ENCODE data around the gene CFAP58. TPM values are rescaled to one million over a fixed set of nuclear protein-coding genes. Genes with fewer than 3 reads are reported as not detected.
"Not testable (repeated sequence)": the region's sequence is repeated elsewhere in the genome, so short reads cannot be mapped to it uniquely, and the experiment has no call there.

CFAP58 gene
- total RNA-seq, 1 experiment from 2014 or later, result 0.26 TPM

- not testable (repeated sequence) for H3K36me3 ChIP-seq (ENCODE audit: insufficient read depth, low read length); H3K27me3 ChIP-seq (ENCODE audit: low read length); H3K4me2 ChIP-seq (ENCODE audit: low read depth, low read length, poor library complexity, severe bottlenecking); H3K9ac ChIP-seq (ENCODE audit: low read length); H3K9me2 ChIP-seq (replicated peaks; ENCODE audit: insufficient read depth, low read length); H3K4me3 ChIP-seq (ENCODE audit: low read length); H3K4me1 ChIP-seq (ENCODE audit: low read length); H2AFZ ChIP-seq (ENCODE audit: low read length); H3K27ac ChIP-seq (ENCODE audit: low read length); H3K79me2 ChIP-seq (ENCODE audit: low read length); H4K20me1 ChIP-seq (ENCODE audit: insufficient read depth, low read depth, low read length); DNase-seq; H3K9me3 ChIP-seq (ENCODE audit: low read length)
Observed at GRCh38 chr10:104465575-104465974, 111.9 kb downstream of the CFAP58 start.

- not testable (repeated sequence) for H4K20me1 ChIP-seq (ENCODE audit: insufficient read depth, low read depth, low read length); H3K9ac ChIP-seq (ENCODE audit: low read length); H3K27me3 ChIP-seq (ENCODE audit: low read length); H3K4me1 ChIP-seq (ENCODE audit: low read length); H3K4me3 ChIP-seq (ENCODE audit: low read length); H3K9me3 ChIP-seq (ENCODE audit: low read length); H3K79me2 ChIP-seq (ENCODE audit: low read length); DNase-seq; H2AFZ ChIP-seq (ENCODE audit: low read length); H3K9me2 ChIP-seq (replicated peaks; ENCODE audit: insufficient read depth, low read length); H3K36me3 ChIP-seq (ENCODE audit: insufficient read depth, low read length); H3K27ac ChIP-seq (ENCODE audit: low read length); H3K4me2 ChIP-seq (ENCODE audit: low read depth, low read length, poor library complexity, severe bottlenecking)
Observed at GRCh38 chr10:104468818-104469217, 115.2 kb downstream of the CFAP58 start.

- no peak overlapping the region for H3K27ac ChIP-seq (ENCODE audit: low read length)
- H3K36me3 ChIP-seq (ENCODE audit: insufficient read depth, low read length), result no peaks in the 10 kb centered on the region
- no peaks in the 10 kb centered on the region for H3K79me2 ChIP-seq (ENCODE audit: low read length)
- H3K9me2 ChIP-seq (replicated peaks; ENCODE audit: insufficient read depth, low read length), result no peaks in the 10 kb centered on the region
- H3K4me2 ChIP-seq (ENCODE audit: low read depth, low read length, poor library complexity, severe bottlenecking), result no peak overlapping the region
- DNase-seq, result no peak
- no peak overlapping the region for H2AFZ ChIP-seq (ENCODE audit: low read length)
- no peak overlapping the region for H3K9ac ChIP-seq (ENCODE audit: low read length)
- H3K9me3 ChIP-seq (ENCODE audit: low read length), result no peaks in the 10 kb centered on the region
- H3K27me3 ChIP-seq (ENCODE audit: low read length), result no peaks in the 10 kb centered on the region
- no peak overlapping the region for H3K4me3 ChIP-seq (ENCODE audit: low read length)
- H3K4me1 ChIP-seq (ENCODE audit: low read length), result no peaks in the 10 kb centered on the region
- H4K20me1 ChIP-seq (ENCODE audit: insufficient read depth, low read depth, low read length), result no peaks in the 10 kb centered on the region
Observed at GRCh38 chr10:104472505-104472904, 118.9 kb downstream of the CFAP58 start.

- no peak overlapping the region for H3K27ac ChIP-seq (ENCODE audit: low read length)
- no peaks in the 10 kb centered on the region for H3K4me1 ChIP-seq (ENCODE audit: low read length)
- H3K9ac ChIP-seq (ENCODE audit: low read length), result no peak overlapping the region
- H3K27me3 ChIP-seq (ENCODE audit: low read length), result no peaks in the 10 kb centered on the region
- no peak overlapping the region for H3K4me3 ChIP-seq (ENCODE audit: low read length)
- no peaks in the 10 kb centered on the region for H4K20me1 ChIP-seq (ENCODE audit: insufficient read depth, low read depth, low read length)
- no peaks in the 10 kb centered on the region for H3K79me2 ChIP-seq (ENCODE audit: low read length)
- no peak overlapping the region for H2AFZ ChIP-seq (ENCODE audit: low read length)
- H3K9me3 ChIP-seq (ENCODE audit: low read length), result no peaks in the 10 kb centered on the region
- no peaks in the 10 kb centered on the region for H3K9me2 ChIP-seq (replicated peaks; ENCODE audit: insufficient read depth, low read length)
- no peak for DNase-seq
- H3K4me2 ChIP-seq (ENCODE audit: low read depth, low read length, poor library complexity, severe bottlenecking), result no peak overlapping the region
- H3K36me3 ChIP-seq (ENCODE audit: insufficient read depth, low read length), result no peaks in the 10 kb centered on the region
Observed at GRCh38 chr10:104472957-104473745, 119.5 kb downstream of the CFAP58 start.

DNA sequence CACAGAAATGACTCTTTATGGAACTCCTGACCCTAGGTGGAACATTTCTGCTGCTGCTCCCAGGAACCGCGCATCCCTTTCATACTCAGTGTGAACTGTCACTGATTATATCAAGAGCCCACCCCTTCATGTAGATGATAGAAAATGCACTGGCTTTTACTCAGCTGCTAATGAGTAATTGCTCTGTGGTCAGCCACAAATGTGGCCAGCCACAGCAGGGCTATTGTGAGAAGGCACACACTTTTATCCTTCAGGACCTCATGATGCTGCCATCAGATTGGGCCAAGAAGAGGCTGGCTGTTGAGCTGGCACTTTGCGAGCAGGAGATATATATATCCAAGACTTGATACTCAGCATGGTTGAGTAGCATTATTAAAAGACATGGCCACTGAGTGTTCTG is 124.7 kb downstream of the CFAP58 start:
- no peak overlapping the region for H3K27ac ChIP-seq (ENCODE audit: low read length)
- H4K20me1 ChIP-seq (ENCODE audit: insufficient read depth, low read depth, low read length), result no peaks in the 10 kb centered on the region
- no peaks in the 10 kb centered on the region for H3K4me1 ChIP-seq (ENCODE audit: low read length)
- DNase-seq, result no peak
- H3K9me3 ChIP-seq (ENCODE audit: low read length), result no peaks in the 10 kb centered on the region
- no peaks in the 10 kb centered on the region for H3K9me2 ChIP-seq (replicated peaks; ENCODE audit: insufficient read depth, low read length)
- H2AFZ ChIP-seq (ENCODE audit: low read length), result no peak overlapping the region
- H3K4me3 ChIP-seq (ENCODE audit: low read length), result no peak overlapping the region
- no peak overlapping the region for H3K9ac ChIP-seq (ENCODE audit: low read length)
- no peaks in the 10 kb centered on the region for H3K27me3 ChIP-seq (ENCODE audit: low read length)
- H3K4me2 ChIP-seq (ENCODE audit: low read depth, low read length, poor library complexity, severe bottlenecking), result no peak overlapping the region
- H3K36me3 ChIP-seq (ENCODE audit: insufficient read depth, low read length), result no peaks in the 10 kb centered on the region
- H3K79me2 ChIP-seq (ENCODE audit: low read length), result no peaks in the 10 kb centered on the region

GRCh38 chr10:104479906-104480593 is 126.4 kb downstream of the CFAP58 start:
- Histone ChIP-seq H4K20me1 (ENCODE audit: insufficient read depth, low read depth, low read length) (no peaks in the 10 kb centered on the region), H3K9me3 (ENCODE audit: low read length) (no peaks in the 10 kb centered on the region), H3K79me2 (ENCODE audit: low read length) (no peaks in the 10 kb centered on the region), H3K9me2 (replicated peaks; ENCODE audit: insufficient read depth, low read length) (no peaks in the 10 kb centered on the region), H3K9ac (ENCODE audit: low read length) (no peak overlapping the region), H3K4me3 (ENCODE audit: low read length) (no peak overlapping the region), H3K27me3 (ENCODE audit: low read length) (no peaks in the 10 kb centered on the region), H3K4me1 (ENCODE audit: low read length) (no peaks in the 10 kb centered on the region), H3K36me3 (ENCODE audit: insufficient read depth, low read length) (no peaks in the 10 kb centered on the region), H3K27ac (ENCODE audit: low read length) (no peak overlapping the region), H2AFZ (ENCODE audit: low read length) (no peak overlapping the region), H3K4me2 (ENCODE audit: low read depth, low read length, poor library complexity, severe bottlenecking) (no peak overlapping the region)
- no peak for DNase-seq

DNA sequence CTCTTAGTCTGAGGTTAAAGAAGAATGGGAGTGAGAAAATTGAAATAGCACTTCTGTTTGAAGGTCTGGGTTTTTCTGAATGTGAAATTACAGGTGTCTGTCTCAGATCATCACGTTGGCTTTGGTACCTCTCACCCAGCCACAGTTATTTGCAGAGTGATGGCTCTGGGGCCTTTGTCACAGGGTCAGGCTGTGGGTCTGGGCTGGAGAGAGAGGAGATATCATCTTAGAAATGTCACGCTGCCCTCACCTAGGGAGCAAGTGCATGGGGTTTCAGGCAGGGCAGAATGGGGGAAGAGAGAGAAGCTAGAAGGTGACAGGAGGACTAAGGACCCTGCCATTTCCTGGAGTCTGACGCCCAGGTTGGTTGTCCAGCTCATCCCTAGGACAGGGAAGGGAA is 127.2 kb downstream of the CFAP58 start:
- Histone ChIP-seq H3K27ac (ENCODE audit: low read length) (no peak overlapping the region), H3K4me1 (ENCODE audit: low read length) (no peaks in the 10 kb centered on the region), H3K79me2 (ENCODE audit: low read length) (no peaks in the 10 kb centered on the region), H3K4me3 (ENCODE audit: low read length) (no peak overlapping the region), H3K36me3 (ENCODE audit: insufficient read depth, low read length) (no peaks in the 10 kb centered on the region), H2AFZ (ENCODE audit: low read length) (no peak overlapping the region), H3K9me3 (ENCODE audit: low read length) (no peaks in the 10 kb centered on the region), H3K9me2 (replicated peaks; ENCODE audit: insufficient read depth, low read length) (no peaks in the 10 kb centered on the region), H4K20me1 (ENCODE audit: insufficient read depth, low read depth, low read length) (no peaks in the 10 kb centered on the region), H3K4me2 (ENCODE audit: low read depth, low read length, poor library complexity, severe bottlenecking) (no peak overlapping the region), H3K27me3 (ENCODE audit: low read length) (no peaks in the 10 kb centered on the region), H3K9ac (ENCODE audit: low read length) (no peak overlapping the region)
- no peak for DNase-seq

DNA sequence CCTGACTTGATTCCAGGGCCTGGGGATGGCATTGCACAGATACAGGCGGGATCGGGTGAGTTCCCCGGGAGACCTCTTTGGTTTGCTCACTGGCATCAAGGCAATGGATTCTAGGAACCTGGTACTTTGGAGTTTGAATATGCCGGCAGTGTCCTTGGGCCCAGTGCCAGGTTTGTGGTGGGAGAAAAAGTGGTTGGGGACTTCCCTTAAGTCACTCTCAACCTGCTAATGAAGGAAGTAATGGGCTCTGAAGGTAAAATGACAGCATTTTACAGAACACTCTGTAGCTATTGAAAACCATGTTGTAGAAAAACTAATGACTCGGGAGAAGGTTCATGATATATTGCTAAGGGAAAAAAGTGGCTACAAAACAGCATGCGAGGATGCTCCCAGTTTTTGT is 129.9 kb downstream of the CFAP58 start:
- H2AFZ ChIP-seq (ENCODE audit: low read length), result no peak overlapping the region
- H3K4me1 ChIP-seq (ENCODE audit: low read length), result no peaks in the 10 kb centered on the region
- no peaks in the 10 kb centered on the region for H3K9me2 ChIP-seq (replicated peaks; ENCODE audit: insufficient read depth, low read length)
- H3K27me3 ChIP-seq (ENCODE audit: low read length), result no peaks in the 10 kb centered on the region
- H3K9me3 ChIP-seq (ENCODE audit: low read length), result no peaks in the 10 kb centered on the region
- no peaks in the 10 kb centered on the region for H3K36me3 ChIP-seq (ENCODE audit: insufficient read depth, low read length)
- no peak overlapping the region for H3K9ac ChIP-seq (ENCODE audit: low read length)
- H3K4me3 ChIP-seq (ENCODE audit: low read length), result no peak overlapping the region
- no peaks in the 10 kb centered on the region for H3K79me2 ChIP-seq (ENCODE audit: low read length)
- no peak for DNase-seq
- H4K20me1 ChIP-seq (ENCODE audit: insufficient read depth, low read depth, low read length), result no peaks in the 10 kb centered on the region
- H3K4me2 ChIP-seq (ENCODE audit: low read depth, low read length, poor library complexity, severe bottlenecking), result no peak overlapping the region
- H3K27ac ChIP-seq (ENCODE audit: low read length), result no peak overlapping the region
